Calu3 (cell line): ENCODE measurements around the gene EFCAB9. TPM values are rescaled to one million over a fixed set of nuclear protein-coding genes. Genes with fewer than 3 reads are reported as not detected.

ENCODE experiments used
- BruUV-seq: library from RNA; stranded (reverse); fragments of 400-500 nt; replicated peaks from 2 replicates; lab custom pipeline; 2021; lab: Mats Ljungman, UMichigan
- CTCF ChIA-PET: fragments of 300-600 bp; sonication (Branson Sonifier 250); formaldehyde crosslinking; loops from one replicate; lab custom pipeline; 2022; ENCODE audit warnings: antibody characterized with exemption; lab: Charles Lee
- DNase-seq: peaks from one replicate; pipeline ENCODE4 v3.0.0; 2022
- H3K27ac Mint-ChIP-seq: one replicate; pipeline ENCODE4 v1.8.0; 2022; ENCODE audit warnings: mixed read lengths; ENCODE audit not compliant: unreplicated experiment
- H3K27me3 Mint-ChIP-seq: one replicate; pipeline ENCODE4 v1.8.0; 2022; ENCODE audit warnings: mixed read lengths; ENCODE audit not compliant: unreplicated experiment
- H3K36me3 Mint-ChIP-seq: one replicate; pipeline ENCODE4 v1.8.0; 2022; ENCODE audit warnings: mild to moderate bottlenecking, moderate library complexity, mixed read lengths; ENCODE audit not compliant: insufficient read depth, unreplicated experiment
- H3K4me1 Mint-ChIP-seq: one replicate; pipeline ENCODE4 v1.8.0; 2022; ENCODE audit warnings: mild to moderate bottlenecking, low read depth, mixed read lengths; ENCODE audit not compliant: unreplicated experiment
- H3K4me3 Mint-ChIP-seq: one replicate; pipeline ENCODE4 v1.8.0; 2022; ENCODE audit warnings: mild to moderate bottlenecking, low read depth, moderate library complexity, mixed read lengths; ENCODE audit not compliant: unreplicated experiment
- H3K9me3 Mint-ChIP-seq: one replicate; pipeline ENCODE4 v1.8.0; 2022; ENCODE audit warnings: low read depth, mixed read lengths; ENCODE audit not compliant: unreplicated experiment
- CTCF ChIP-seq: fragments of 200-600 bp; IDR thresholded peaks from one replicate; pipeline ENCODE4 v1.8.0; 2022; ENCODE audit warnings: antibody characterized with exemption; ENCODE audit not compliant: unreplicated experiment
- intact Hi-C: fragments of 100-400 bp; cut with micrococcal nuclease; formaldehyde crosslinking; loops from one replicate; pipeline ENCODE4 v1.10.0; 2022; ENCODE audit not compliant: unreplicated experiment
- total RNA-seq: library from RNA; stranded (reverse); gene quantifications from 2 replicates; pipeline ENCODE4 v1.2.3, GENCODE V29; 2022

The EFCAB9 gene
- total RNA-seq, 1 experiment from 2014 or later = not detected

- Mint-ChIP-seq H3K4me1 (peaks cover 8% of the 10 kb centered on the region), H3K27ac (no peak overlapping the region), H3K36me3 (peaks cover 10% of the 10 kb centered on the region), H3K27me3 (no peaks in the 10 kb centered on the region), H3K9me3 (no peaks in the 10 kb centered on the region), H3K4me3 (no peak overlapping the region)
- CTCF ChIA-PET = interaction anchor here (0.6 kb wide), 1 partner anchor 121 kb away, joined by 4 read pairs; no protein-coding TSS in a partner anchor
- intact Hi-C loops = no loop called here
- no peak for DNase-seq
- no peak for TF ChIP-seq CTCF
- no TSS peak for BruUV-seq
Measured at GRCh38 chr5:172178991-172179989, 14.7 kb upstream of the EFCAB9 start.

- Mint-ChIP-seq H3K4me3 (no peak overlapping the region), H3K4me1 (no peaks in the 10 kb centered on the region), H3K27ac (no peak overlapping the region), H3K36me3 (peaks cover 10% of the 10 kb centered on the region), H3K27me3 (no peaks in the 10 kb centered on the region), H3K9me3 (no peaks in the 10 kb centered on the region)
- DNase-seq = no peak
- no peak for TF ChIP-seq CTCF
- CTCF ChIA-PET = no interaction called here
- intact Hi-C loops = no loop called here
- BruUV-seq = no TSS peak
Measured at GRCh38 chr5:172180936-172181335, 13.0 kb upstream of the EFCAB9 start.

- H3K4me1 Mint-ChIP-seq = peaks cover 10% of the 10 kb centered on the region
- no peaks in the 10 kb centered on the region for H3K27me3 Mint-ChIP-seq
- H3K36me3 Mint-ChIP-seq = peaks cover 13% of the 10 kb centered on the region
- no peak for DNase-seq
- intact Hi-C loops = no loop called here
- H3K4me3 Mint-ChIP-seq = no peak overlapping the region
- no peak for TF ChIP-seq CTCF
- H3K27ac Mint-ChIP-seq = no peak overlapping the region
- no peaks in the 10 kb centered on the region for H3K9me3 Mint-ChIP-seq
- CTCF ChIA-PET = interaction anchor here (0.6 to 0.9 kb wide), 5 partner anchors 8 to 1524 kb away, joined by 3 to 6 read pairs (median 4); no protein-coding TSS in a partner anchor
- BruUV-seq = no TSS peak
Measured at GRCh38 chr5:172182291-172182690, 11.7 kb upstream of the EFCAB9 start.

DNA sequence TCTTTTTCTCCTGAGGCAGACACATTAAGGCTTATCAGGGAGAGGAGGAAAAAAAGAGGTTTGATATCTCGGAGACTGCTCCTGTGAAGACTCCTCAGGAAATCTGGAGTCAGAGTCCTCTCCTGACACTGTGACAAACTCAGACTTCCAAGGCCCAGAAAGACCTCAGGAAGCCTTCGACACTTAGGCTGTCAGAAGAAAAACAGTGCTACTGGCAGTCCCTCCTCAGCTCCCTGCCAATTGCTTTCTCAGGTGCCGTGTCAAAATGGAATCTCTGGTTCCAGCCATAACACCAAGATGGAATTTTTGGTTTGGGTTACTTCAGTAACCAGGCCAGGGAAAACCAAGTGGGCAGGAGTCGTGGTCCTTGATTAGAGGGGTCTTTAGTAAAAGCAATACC, 10.1 kb upstream of the EFCAB9 start:
- no peak for DNase-seq
- CTCF ChIA-PET = interaction anchor here (1.0 kb wide), 1 partner anchor 40 kb away, joined by 4 read pairs; no protein-coding TSS in a partner anchor
- Mint-ChIP-seq H3K36me3 (peaks cover 29% of the 10 kb centered on the region), H3K27ac (no peak overlapping the region), H3K4me1 (peaks cover 11% of the 10 kb centered on the region), H3K9me3 (no peaks in the 10 kb centered on the region), H3K27me3 (no peaks in the 10 kb centered on the region), H3K4me3 (no peak overlapping the region)
- BruUV-seq = no TSS peak
- no peak for TF ChIP-seq CTCF
- intact Hi-C loops = no loop called here
